Peyer's patch (tissue), 4 donors: ENCODE results near the gene ZNF830. TPM values are rescaled to one million over a fixed set of nuclear protein-coding genes. Genes with fewer than 3 reads are reported as not detected.
A peak's percentile ranks its signal among the peaks of the same experiment; 100 is the strongest.

Source experiments
- DNase-seq, 3 donors: peaks; one replicate each; pipeline ENCODE4 v3.0.0-alpha.2; 2017 to 2019
- H3K27ac ChIP-seq, 4 donors: fragments of 200-600 bp; sonication (generic); one replicate each; pipeline ENCODE4 v1.5.1; 2016 to 2019
- H3K27me3 ChIP-seq, 2 donors: fragments of 200-600 bp; sonication (generic); one replicate each; pipeline ENCODE4 v1.5.1; 2019
- H3K36me3 ChIP-seq, 3 donors: fragments of 200-600 bp; sonication (generic); one replicate each; pipeline ENCODE4 v1.5.1; 2016 to 2019
- H3K4me1 ChIP-seq, 4 donors: fragments of 200-600 bp; sonication (generic); one replicate each; pipeline ENCODE4 v1.5.1; 2016 to 2019
- H3K4me3 ChIP-seq, 4 donors: fragments of 200-600 bp; sonication (generic); 1 replicate in 3 of 4; 2 replicates in 1 of 4; pipeline ENCODE4 v1.5.1; 2016 to 2019; ENCODE audit warnings: mild to moderate bottlenecking in 1 of 4
- H3K9me3 ChIP-seq, 4 donors: fragments of 200-600 bp; sonication (generic); one replicate each; pipeline ENCODE4 v1.5.1; 2016 to 2019; ENCODE audit warnings: mild to moderate bottlenecking in 1 of 4
- POLR2A ChIP-seq, 2 donors: fragments of 450-650 bp; IDR thresholded peaks; one replicate each; pipeline ENCODE4 v1.5.1; 2017; ENCODE audit warnings: antibody characterized with exemption in 2 of 2, mild to moderate bottlenecking in 2 of 2, moderate library complexity in 2 of 2
- total RNA-seq, 4 donors: library from RNA; depleted of rRNA; stranded (reverse); fragments of >200 nt; gene quantifications; one replicate each; pipeline ENCODE4 v1.1.0, GENCODE V29; 2016
- TF ChIP-seq, protein P1 (sequence below), 6 experiments: fragments of 450-650 bp in 4 of 6; fragments of 200-600 bp in 2 of 6; sonication (generic) in 1 of 6; IDR thresholded peaks; one replicate each; pipeline ENCODE4 v1.5.1; 2017 to 2019; ENCODE audit warnings: antibody characterized with exemption in 6 of 6, mild to moderate bottlenecking in 3 of 6, moderate library complexity in 1 of 6

ZNF830 gene
- total RNA-seq, 4 donors from 2014 or later: 9.4 to 19.8 (median 11.3) TPM

GRCh38 chr17:35001549-35001948 is 40.2 kb downstream of the ZNF830 start:
- DNase-seq: no peak
- Histone ChIP-seq H3K36me3 (peaks cover 0 to 44% (median 0%) of the 10 kb centered on the region in 3 donors), H3K4me3 (no peak overlapping the region), H3K4me1 (peaks cover 0 to 14% (median 2%) of the 10 kb centered on the region in 4 donors), H3K27ac (peak overlapping the region in 1 of 4 donors; percentile 34), H3K27me3 (no peaks in the 10 kb centered on the region), H3K9me3 (no peaks in the 10 kb centered on the region)
- TF ChIP-seq POLR2A (IDR thresholded peaks at IDR 0.05): no peak
- TF ChIP-seq, protein P1, sequence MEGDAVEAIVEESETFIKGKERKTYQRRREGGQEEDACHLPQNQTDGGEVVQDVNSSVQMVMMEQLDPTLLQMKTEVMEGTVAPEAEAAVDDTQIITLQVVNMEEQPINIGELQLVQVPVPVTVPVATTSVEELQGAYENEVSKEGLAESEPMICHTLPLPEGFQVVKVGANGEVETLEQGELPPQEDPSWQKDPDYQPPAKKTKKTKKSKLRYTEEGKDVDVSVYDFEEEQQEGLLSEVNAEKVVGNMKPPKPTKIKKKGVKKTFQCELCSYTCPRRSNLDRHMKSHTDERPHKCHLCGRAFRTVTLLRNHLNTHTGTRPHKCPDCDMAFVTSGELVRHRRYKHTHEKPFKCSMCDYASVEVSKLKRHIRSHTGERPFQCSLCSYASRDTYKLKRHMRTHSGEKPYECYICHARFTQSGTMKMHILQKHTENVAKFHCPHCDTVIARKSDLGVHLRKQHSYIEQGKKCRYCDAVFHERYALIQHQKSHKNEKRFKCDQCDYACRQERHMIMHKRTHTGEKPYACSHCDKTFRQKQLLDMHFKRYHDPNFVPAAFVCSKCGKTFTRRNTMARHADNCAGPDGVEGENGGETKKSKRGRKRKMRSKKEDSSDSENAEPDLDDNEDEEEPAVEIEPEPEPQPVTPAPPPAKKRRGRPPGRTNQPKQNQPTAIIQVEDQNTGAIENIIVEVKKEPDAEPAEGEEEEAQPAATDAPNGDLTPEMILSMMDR (IDR thresholded peaks at IDR 0.05): no peak

GRCh38 chr17:35002876-35003551 is 41.7 kb downstream of the ZNF830 start:
- H3K4me3 ChIP-seq: no peak overlapping the region
- H3K9me3 ChIP-seq: no peaks in the 10 kb centered on the region
- DNase-seq: no peak
- no peaks in the 10 kb centered on the region for H3K27me3 ChIP-seq
- H3K27ac ChIP-seq: peak overlapping the region in 1 of 4 donors; percentile 34
- peaks cover 0 to 6% (median 2%) of the 10 kb centered on the region in 4 donors for H3K4me1 ChIP-seq
- TF ChIP-seq POLR2A (IDR thresholded peaks at IDR 0.05): no peak
- TF ChIP-seq, protein P1 (IDR thresholded peaks at IDR 0.05): no peak
- peaks cover 0 to 48% (median 0%) of the 10 kb centered on the region in 3 donors for H3K36me3 ChIP-seq

DNA sequence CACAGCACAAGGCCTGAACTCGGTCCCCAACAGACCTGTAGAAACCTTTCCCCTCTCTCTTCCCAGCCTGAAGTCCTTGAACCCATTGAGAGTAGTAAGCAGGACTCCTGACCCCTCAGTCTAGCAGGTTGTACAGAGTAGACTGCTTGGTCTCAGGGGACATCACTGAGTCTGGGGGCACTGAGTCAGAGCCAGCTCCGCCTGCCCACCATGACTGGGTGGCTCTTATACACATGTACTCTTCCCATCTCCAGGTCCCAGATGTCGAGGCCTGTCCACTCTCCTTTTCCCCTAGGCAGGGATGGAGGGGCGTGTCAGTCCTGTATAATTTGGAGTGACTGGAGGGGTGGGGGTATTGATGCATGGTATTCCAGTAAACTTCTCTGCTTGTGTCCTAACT is 42.4 kb downstream of the ZNF830 start:
- Histone ChIP-seq H3K27me3 (no peaks in the 10 kb centered on the region), H3K36me3 (peaks cover 0 to 48% (median 0%) of the 10 kb centered on the region in 3 donors), H3K27ac (no peak overlapping the region), H3K9me3 (no peaks in the 10 kb centered on the region), H3K4me3 (no peak overlapping the region), H3K4me1 (peaks cover 0 to 4% (median 0%) of the 10 kb centered on the region in 4 donors)
- no peak for DNase-seq
- TF ChIP-seq POLR2A (IDR thresholded peaks at IDR 0.05): no peak
- TF ChIP-seq, protein P1 (IDR thresholded peaks at IDR 0.05): no peak

DNA sequence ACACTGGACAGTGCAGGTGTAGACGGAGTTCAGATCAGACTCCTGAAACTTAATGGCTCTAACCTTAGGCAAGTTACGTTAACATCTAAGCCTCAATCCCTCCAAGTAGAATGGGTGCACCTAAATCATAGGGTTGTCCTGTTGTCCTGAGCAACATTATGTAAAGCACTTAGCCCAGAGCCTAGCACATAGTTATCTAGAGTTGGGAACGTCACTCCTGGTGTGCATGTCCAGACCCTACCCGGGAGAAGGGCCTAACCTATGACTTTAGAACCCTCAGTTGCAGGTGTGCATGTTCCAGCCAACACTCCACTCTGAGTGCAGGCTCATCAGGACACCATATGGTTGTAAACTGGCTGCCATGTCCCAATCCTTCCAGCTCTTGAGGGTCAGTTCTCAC is 45.0 kb downstream of the ZNF830 start:
- Histone ChIP-seq H3K36me3 (peaks cover 0 to 59% (median 0%) of the 10 kb centered on the region in 3 donors), H3K4me3 (no peak overlapping the region), H3K9me3 (no peaks in the 10 kb centered on the region), H3K27me3 (no peaks in the 10 kb centered on the region), H3K4me1 (peaks cover 0 to 4% (median 0%) of the 10 kb centered on the region in 4 donors), H3K27ac (no peak overlapping the region)
- DNase-seq: no peak
- TF ChIP-seq POLR2A (IDR thresholded peaks at IDR 0.05): no peak
- TF ChIP-seq, protein P1 (IDR thresholded peaks at IDR 0.05): no peak

DNA sequence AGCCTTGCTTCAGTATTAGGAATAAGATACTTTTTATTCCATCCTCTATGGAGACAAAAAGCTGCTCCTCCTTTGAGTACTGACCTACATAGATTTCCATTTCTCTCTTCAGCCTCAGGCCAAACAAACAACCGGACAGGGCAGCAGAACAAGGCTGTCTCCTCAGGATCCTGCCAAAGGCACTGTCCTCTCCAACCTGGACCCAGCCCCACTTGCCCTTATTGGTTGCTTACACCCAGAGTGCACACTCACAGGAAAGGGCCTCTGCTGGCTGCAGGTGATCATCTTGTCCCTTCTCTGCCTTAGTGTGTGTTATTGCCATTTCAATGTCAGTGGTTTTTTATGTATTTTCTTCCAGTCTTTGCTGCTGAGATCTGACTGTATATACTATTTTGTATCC is 45.6 kb downstream of the ZNF830 start:
- Histone ChIP-seq H3K4me3 (no peak overlapping the region), H3K27me3 (no peaks in the 10 kb centered on the region), H3K27ac (no peak overlapping the region), H3K4me1 (no peaks in the 10 kb centered on the region), H3K36me3 (peaks cover 0 to 60% (median 0%) of the 10 kb centered on the region in 3 donors), H3K9me3 (no peaks in the 10 kb centered on the region)
- no peak for TF ChIP-seq POLR2A (IDR thresholded peaks at IDR 0.05)
- TF ChIP-seq, protein P1 (IDR thresholded peaks at IDR 0.05): no peak
- DNase-seq: no peak
